GM19463 (cell line): ENCODE data around the gene TNRC6B.
"Not testable (repeated sequence)": the region's sequence is repeated elsewhere in the genome, so short reads cannot be mapped to it uniquely, and the experiment has no call there.

Experiments used
- ATAC-seq: cut with Tn5 transposase; IDR thresholded peaks from one replicate; pipeline ENCODE4 v1.9.1; 2021; ENCODE audit warnings: mild to moderate bottlenecking, moderate library complexity; ENCODE audit not compliant: unreplicated experiment

TNRC6B gene

DNA sequence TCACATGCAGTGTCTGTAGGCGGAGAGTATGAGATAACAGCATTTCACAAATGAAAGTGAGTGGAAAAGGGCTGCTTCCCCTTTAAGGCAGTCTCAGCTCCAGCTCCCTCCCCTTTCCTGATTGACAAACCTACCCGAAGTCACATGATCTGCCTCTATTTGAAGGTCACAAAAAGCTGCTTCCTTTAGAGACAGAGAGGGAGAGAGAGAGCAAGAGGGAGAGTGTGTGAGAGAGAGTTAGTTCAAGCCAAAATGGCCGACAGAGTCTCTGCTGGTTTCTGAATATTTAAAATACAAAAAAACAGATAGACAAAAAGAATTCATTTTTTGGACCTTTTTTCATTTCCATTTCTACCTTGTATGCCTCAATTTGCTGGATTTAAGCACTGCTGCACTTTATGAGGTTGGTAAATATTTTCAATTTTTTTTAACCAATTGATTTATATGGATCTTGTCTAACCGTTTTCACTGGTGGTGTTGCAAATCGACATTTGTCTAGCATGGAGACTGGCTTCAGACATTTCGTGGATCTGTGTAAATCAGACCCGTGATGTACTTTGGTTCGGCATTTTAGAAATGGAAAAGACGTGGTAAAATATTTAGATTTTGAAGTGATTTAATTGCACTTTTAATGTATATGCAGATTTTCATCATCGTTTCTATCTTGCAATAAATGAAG is at the start of gene TNRC6B:
Gene TNRC6B (plus strand): TSS at position 188 of the 679 bp plus-strand sequence. CDS start 211 bp downstream, at position 399.
- peak; percentile 88 for ATAC-seq

GRCh38 chr22:40128989-40129388 is 48.7 kb upstream of the TNRC6B start:
- ATAC-seq = no peak

DNA sequence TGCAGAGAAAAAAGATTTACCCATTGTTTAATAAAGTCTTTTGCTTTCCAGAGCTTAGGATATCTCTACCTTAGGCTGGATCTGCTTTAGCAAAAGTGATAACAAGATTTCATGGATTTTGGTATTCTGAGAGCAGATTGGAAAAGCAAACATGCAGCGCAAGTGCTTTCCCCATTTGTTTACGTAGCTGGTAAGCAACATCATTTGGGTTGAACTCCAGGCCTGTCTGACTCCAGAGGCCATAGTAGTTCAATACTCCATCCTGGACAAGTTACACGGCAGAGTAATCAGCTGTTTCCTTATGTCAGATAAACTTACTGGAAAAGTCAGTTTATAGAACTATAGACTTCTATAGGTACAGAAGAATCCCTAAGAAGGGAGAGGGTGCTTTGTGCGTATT is 40.6 kb upstream of the TNRC6B start:
- no peak for ATAC-seq

DNA sequence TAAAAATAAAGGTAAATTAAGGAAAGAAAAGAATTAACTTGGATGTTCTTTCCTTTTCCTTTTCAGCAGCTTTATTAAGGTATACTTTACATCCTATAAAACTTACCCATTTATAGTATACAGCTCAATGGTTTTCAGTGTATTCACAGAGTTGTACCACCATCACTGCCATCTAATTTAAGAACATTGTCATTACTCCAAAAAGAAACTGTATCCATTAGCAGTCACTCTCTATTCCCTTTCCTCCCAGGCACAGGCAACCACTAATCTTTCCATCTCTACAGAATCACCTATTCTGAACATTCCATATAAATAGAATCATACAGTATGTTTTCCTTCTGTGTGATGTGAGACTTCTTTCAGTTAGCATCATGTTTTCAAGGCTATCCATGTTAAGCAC is 38.9 kb upstream of the TNRC6B start:
- no peak for ATAC-seq

DNA sequence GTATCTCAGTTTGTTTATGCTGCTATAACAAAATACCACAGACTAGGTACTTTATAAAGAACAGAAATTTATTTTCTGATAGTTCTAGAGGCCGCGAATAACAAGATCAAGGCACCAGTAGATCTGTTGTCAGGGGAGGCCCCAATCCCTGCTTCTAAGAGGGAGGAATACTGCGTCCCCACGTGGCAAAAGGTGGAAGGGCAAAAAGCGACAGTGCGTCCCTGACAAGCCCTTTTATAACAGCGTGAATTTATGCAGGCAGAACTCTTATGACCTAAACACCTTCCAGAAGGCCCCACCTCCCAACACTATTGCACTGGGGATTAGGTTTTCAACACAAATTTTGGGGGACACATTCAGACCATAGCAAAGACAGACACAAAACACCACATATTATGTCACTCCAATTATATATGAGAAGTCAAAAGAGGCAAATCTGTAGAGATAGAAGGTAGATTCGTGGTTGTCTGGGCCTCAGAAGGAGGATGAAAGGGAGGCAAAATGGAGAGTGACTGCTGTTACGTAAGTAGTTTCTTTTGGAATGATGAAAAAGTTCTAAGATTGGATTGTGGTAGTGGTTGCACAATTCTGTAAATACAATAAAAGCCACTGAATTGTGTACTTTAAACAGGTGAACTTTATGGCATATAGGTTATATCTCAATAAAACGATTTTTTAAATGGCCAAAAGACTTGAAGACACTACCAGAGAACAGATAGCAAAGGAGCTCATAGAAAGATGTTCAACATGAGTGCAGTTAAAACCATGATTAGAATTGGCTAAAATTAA is 30.1 kb upstream of the TNRC6B start:
- ATAC-seq = no peak

DNA sequence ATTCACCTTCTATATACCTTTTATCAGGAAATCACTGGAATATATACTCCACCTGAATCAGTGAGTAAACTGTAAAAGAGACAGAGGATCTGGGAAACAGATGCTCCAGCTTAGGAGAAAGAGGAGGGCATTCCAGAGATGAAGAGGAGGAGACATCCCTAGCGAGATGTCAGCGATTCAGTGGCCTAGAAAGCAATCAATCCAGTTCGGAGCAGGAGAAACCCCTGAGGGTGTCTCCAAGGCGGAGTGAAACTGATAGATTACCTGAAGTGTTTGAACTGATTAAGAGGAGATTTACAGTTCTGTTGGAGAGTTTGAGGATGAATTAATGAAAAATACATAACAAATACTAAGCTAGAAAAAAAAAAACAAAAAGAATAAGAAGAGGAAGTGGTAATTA is 24.5 kb upstream of the TNRC6B start:
- ATAC-seq = no peak

- ATAC-seq = no peak
These were observed 24.0 kb upstream of the TNRC6B start for GRCh38 chr22:40153705-40154104.

DNA sequence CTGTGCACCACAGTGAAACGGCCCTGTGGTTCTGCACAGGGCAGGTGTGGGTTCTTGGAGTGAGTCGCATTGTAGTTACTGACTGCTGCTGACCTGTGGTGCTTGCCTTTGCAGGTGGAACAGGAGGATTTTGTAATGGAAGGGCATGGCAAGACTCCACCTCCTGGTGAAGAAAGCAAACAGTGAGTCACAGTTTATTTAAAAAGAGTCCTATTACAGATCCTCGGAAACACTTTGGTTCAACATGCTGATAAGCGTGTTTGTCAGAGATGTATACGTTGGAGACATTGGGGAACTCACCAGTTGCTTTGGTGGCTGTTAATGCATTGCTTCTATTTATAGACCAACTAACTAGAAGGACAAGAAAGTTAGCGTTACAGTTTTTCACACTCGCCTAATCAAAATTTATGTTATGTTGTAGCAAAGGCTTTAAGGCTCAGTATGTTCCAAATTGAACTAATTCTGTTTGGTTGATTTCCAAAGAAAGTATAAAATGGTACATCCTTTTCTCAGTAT is 21.7 kb upstream of the TNRC6B start:
- ATAC-seq = no peak

- not testable (repeated sequence) for ATAC-seq
These were observed 21.0 kb upstream of the TNRC6B start for GRCh38 chr22:40156682-40157081.

- ATAC-seq = no peak
These were observed 20.3 kb upstream of the TNRC6B start for GRCh38 chr22:40157330-40157945.

- no peak for ATAC-seq
These were observed 16.5 kb upstream of the TNRC6B start for GRCh38 chr22:40161194-40161593.

GRCh38 chr22:40165537-40165936 is 12.2 kb upstream of the TNRC6B start:
- ATAC-seq = not testable (repeated sequence)

GRCh38 chr22:40175611-40176244 is 2.0 kb upstream of the TNRC6B start:
- no peak for ATAC-seq

DNA sequence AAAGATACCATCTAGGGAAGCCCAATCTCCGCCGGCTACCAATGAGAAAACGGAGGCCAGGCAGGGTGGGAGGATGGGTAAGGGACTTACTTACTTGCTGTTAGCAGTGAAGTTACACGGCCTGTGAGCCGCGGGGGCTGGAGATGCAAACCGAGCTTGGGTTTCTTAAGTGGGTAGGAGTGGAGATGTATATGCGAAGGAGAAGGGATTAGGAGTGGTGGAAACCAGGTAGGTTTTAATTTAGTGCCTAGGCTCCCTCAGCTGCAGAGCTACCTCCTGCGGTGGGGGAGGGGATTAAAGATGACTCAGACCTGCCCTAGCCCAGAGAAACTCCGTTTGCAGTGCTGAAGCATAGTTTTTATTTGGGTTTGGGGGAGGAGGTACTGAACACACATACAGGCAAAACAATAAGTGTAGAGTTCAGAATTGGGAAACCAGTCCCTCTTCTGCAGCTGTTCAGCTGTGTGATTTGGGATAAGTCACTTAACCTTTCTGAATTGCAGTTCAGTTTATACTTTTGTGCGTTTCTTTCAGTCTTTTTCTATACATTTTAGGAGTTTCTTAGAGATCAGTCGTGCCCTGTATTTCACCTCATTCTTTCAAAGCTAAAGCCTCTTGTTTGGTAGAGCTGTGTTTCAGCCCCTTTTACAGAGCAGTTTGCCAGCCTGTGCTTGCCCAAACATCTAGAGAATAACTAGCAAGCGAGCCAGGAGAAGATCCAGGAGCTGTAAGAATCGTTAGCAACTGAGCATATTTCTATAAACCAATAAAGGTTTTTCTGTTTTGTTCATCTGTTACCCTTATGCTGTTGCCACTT is 596 bp upstream of the TNRC6B start:
- ATAC-seq = no peak

GRCh38 chr22:40178417-40179409 is 988 bp downstream of the TNRC6B start:
- ATAC-seq = no peak

DNA sequence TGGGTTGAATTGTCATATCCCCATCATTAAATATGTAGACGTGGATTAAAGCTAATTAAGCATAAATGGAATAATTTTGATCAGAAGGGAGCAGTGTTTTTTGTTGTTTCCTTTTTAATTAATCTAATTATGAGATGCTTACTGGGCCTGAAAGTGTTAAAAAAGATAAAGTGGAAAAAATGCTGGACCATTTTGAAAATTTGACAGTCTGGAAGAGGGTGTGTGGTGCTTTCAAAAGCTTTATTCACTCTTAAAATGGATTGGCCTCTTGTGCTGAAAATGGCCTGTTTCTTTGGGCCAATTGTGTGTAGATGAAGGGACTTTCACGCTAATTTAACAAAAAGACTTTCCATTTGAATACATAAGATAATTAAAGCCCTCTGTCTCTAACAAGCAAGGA is 1.8 kb downstream of the TNRC6B start:
- ATAC-seq = no peak

DNA sequence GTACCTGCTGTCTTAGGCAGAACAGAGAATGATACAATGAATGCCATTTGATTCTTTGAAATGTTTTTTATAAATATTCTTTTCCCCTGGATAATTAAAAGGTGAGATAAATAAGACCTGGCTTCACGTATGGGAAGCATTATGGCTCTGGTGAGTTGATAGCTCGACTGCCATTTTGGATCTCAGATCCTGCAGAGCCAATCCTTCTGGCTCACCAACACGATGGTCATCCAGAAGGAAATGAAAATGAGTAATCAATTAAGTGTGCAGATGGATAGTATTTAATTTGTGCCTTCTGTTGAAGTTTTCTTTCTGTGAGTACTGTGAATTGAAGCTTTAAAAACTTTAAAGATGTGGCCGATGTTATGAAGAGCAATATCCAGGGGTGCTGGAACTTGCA is 2.7 kb downstream of the TNRC6B start:
- ATAC-seq = no peak

DNA sequence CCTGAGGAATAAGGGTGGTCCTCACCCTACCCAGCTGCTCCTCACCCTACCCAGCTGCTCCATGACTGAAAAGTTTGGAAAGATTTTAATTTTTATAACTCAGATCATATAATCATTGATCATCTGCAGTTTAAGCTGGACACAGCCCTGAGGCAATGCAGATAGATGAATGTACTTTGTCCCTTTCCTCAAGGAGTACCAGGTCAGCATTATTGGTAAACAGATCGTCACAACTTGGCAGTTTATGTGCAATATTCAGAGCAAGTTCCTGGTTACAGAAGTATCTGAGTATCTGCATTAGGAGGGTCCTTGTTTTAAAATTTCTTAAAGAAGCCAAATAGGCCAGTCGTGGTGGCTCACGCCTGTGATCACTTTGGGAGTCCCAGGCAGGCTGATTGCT is 3.6 kb downstream of the TNRC6B start:
- ATAC-seq = no peak

- no peak for ATAC-seq
These were observed 4.6 kb downstream of the TNRC6B start for GRCh38 chr22:40182231-40182835.
